Measurements from ENCODE around the gene ICA1.
"Not testable (repeated sequence)": the region's sequence is repeated elsewhere in the genome, so short reads cannot be mapped to it uniquely, and the experiment has no call there.

Gene ICA1

DNA sequence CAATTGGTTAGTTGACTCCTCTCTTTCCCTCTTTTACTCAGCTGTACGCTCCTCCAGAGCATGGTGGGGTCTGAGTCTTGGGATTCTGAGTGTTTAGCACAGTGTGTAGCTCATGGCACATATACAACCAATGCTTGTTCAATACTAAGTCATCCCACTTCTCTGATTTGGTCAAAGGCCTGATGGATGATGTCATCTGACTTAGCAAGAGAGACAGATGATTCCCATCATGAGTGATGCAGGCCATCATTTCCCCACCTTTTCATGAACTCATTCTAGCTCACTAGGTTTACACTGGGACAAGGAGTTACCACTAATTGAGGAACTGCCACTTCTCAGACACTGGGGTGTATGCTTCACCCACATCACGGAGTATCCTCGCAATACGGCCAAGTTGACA, 3.8 kb downstream of the ICA1 start:
- TF ChIP-seq JUND (IDR thresholded peaks at IDR 0.05; ENCODE audit: low read depth) = no peak
- in situ Hi-C loops (cut with HindIII; ENCODE audit: low pct_unique_long_range_greater_than_20kb, low sequenced_read_pairs) = no loop called here
- DNase-seq (ENCODE audit: low read depth in 1 of 2, low spot score in 1 of 2) = no peak

DNA sequence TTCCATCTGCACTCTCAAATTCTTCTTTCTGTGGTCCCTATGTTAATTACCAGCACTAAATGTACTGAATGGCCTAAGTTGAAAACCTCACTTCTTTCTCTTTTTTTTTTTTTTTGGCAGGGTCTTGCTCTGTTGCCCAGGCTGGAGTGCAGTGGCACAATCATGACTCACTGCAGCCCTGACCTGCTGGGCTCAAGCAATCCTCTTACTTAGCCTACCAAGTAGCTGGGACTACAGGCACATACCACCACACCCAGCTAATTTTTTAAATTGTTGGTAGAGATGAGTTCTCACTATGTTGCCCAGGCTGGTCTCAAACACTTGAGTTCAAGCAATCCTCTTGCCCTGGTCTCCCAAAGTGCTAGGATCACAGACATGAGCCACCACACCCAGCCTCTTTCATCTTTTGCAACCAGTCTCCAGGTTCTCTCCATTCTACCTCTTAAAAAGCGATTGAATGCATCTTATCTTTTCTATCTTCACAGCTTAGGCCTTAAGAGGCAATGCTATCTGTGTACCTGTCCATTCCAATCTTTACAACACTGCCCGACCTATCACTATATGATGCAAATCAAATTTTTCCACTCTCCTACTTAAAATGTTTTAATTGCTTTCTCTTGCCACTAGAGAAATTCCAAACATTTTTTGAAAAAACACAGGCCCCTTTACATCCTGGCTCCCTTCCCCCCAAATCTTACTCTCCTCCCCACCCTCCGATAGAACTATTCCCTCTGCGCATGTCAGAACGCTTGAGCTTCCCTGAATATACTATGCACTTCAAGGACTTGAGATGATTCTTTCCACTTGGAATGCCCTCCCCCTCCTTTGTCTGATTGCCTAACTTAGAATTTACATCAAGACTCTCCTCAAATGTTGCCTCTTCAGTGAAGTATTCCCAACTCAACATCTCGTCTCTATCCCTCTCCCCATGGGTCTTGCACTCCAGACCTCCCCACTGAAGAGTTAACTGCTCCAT, 6.0 kb downstream of the ICA1 start:
- DNase-seq (ENCODE audit: low read depth in 1 of 2, low spot score in 1 of 2) = no peak
- no peak for TF ChIP-seq JUND (IDR thresholded peaks at IDR 0.05; ENCODE audit: low read depth)
- in situ Hi-C loops (cut with HindIII; ENCODE audit: low pct_unique_long_range_greater_than_20kb, low sequenced_read_pairs) = no loop called here

DNA sequence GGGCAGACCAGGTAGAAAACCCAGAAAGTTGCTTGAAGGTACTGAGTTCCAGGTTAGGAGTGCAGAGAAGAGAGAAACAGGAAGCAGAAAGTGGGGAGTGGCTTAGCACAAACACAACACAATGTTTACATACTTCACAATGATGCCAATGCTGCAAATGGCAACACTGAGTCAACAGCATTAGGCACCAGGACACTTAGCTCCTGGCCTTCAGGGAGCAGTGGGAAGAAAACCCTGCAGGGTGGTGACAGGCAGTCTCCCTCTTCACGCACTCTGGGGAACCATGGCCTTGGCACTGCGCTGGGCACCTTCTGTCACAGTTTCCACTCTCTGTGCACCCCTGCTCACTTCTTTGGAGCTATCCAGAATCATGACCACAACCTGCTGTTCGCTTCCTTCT, 7.3 kb downstream of the ICA1 start:
- in situ Hi-C loops (cut with HindIII; ENCODE audit: low pct_unique_long_range_greater_than_20kb, low sequenced_read_pairs) = no loop called here
- no peak for TF ChIP-seq JUND (IDR thresholded peaks at IDR 0.05; ENCODE audit: low read depth)
- peak in 1 of 2 experiments; percentile 74 for DNase-seq (ENCODE audit: low read depth in 1 of 2, low spot score in 1 of 2)

DNA sequence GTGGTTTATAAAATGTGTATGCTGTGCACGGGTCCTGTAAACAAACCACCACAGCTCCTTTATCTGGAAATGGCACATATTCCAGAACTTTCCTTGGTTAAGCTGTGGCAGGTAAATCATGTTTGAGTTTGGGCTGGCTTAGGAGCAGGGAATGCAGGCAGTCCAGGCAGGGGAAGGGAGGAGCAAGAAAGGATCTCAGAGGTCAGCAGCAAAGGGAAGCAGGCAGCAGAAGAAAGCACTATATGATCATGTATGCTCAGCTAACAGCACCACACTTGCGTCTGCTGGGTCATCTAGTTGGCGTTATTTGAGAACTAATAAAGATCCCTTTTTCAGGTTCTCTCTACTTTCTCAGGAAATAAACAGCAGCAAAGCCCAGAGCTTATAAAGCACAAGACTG, 7.8 kb downstream of the ICA1 start:
- in situ Hi-C loops (cut with HindIII; ENCODE audit: low pct_unique_long_range_greater_than_20kb, low sequenced_read_pairs) = no loop called here
- TF ChIP-seq JUND (IDR thresholded peaks at IDR 0.05; ENCODE audit: low read depth) = no peak
- DNase-seq (ENCODE audit: low read depth in 1 of 2, low spot score in 1 of 2) = peak in 1 of 2 experiments; percentile 40

DNA sequence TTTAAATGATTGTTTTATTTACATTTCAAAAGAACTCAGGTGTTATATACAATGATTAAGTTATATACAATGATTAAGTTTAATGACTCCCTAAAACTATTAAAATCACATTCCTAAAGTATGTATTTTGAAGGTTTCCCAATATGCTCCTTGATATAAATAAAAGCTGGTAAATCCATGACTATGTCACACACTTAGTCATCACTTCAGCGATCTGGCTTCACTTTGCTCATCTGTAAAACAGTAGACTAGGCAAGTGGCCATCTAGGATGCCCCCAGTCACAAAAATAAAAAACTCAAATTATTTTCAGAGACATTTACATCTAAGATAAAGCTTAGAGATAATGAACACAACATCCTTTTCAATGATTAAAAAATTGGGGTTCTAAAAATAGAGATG, 10.8 kb downstream of the ICA1 start:
- TF ChIP-seq JUND (IDR thresholded peaks at IDR 0.05; ENCODE audit: low read depth) = no peak
- no peak for DNase-seq (ENCODE audit: low read depth in 1 of 2, low spot score in 1 of 2)
- in situ Hi-C loops (cut with HindIII; ENCODE audit: low pct_unique_long_range_greater_than_20kb, low sequenced_read_pairs) = no loop called here

DNA sequence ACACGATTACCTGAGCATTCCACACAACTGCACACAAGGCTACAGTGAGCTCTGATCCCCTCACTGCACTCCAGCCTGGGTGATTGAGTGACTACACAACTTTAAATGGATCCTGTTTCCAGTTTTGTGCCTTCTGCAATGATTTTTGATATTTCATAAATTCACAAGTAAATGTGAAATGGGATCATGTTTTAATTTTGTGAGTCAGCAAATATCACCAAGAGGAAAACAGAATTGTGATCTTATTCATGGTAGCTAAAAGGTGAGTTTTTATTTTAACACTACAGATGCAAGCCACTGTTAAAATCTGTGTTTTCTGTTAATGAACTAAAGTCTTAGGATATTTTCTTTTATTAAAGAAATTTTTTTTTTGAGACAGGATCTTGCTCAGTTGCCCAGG, 11.4 kb downstream of the ICA1 start:
- in situ Hi-C loops (cut with HindIII; ENCODE audit: low pct_unique_long_range_greater_than_20kb, low sequenced_read_pairs) = no loop called here
- DNase-seq (ENCODE audit: low read depth in 1 of 2, low spot score in 1 of 2) = no peak
- no peak for TF ChIP-seq JUND (IDR thresholded peaks at IDR 0.05; ENCODE audit: low read depth)

DNA sequence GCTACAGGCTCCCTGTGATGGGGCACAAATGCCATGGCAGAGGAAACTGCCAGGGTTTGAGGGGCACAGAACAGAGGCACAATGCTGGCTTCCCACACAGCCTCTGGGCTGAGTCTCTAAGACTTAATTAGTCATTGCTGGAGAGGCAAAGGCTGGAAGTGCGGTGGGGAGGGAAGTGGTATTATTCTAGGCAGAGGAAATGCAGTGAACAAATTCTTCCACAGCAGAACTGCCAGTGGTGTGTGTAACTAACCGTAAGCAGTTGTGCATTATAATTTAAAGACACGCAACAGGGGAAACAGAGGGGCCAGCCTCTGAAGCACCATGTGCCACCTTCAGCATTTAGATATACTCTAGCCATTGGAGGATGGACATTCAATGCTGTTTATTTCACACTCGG, 12.8 kb downstream of the ICA1 start:
- DNase-seq (ENCODE audit: low read depth in 1 of 2, low spot score in 1 of 2) = no peak
- in situ Hi-C loops (cut with HindIII; ENCODE audit: low pct_unique_long_range_greater_than_20kb, low sequenced_read_pairs) = no loop called here
- no peak for TF ChIP-seq JUND (IDR thresholded peaks at IDR 0.05; ENCODE audit: low read depth)

DNA sequence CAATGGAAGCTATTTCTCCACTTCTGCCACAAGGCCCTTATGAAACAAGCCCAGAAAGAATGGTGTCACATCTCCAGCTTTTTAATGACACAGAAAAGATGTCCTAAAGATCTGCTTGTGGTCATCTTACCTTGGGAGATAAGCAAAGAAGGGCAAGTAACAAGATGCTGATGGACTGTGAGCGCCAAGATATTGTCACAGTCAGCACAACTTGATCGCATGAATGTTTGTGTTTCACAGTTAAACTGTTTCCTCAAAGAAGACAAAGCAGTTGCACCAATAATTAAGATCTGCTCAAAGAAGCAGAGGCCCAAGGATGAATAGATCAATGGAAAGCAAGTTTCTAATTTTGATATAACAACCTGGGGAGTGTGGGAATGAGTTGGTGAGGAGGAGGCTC, 15.9 kb downstream of the ICA1 start:
- TF ChIP-seq JUND (IDR thresholded peaks at IDR 0.05; ENCODE audit: low read depth) = no peak
- in situ Hi-C loops (cut with HindIII; ENCODE audit: low pct_unique_long_range_greater_than_20kb, low sequenced_read_pairs) = no loop called here
- no peak for DNase-seq (ENCODE audit: low read depth in 1 of 2, low spot score in 1 of 2)

DNA sequence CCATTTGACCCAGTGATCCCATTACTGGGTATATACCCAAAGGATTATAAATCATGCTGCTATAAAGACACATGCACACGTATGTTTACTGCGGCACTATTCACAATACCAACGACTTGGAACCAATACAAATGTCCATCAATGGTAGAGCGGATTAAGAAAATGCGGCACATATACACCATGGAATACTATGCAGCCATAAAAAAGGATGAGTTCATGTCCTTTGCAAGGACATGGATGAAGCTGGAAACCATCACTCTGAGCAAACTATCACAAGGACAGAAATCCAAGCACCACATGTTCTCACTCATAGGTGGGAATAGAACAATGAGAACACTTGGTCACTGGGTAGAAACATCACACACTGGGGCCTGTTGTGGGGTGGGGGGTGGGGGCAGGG, 16.9 kb downstream of the ICA1 start:
- DNase-seq (ENCODE audit: low read depth in 1 of 2, low spot score in 1 of 2); in situ Hi-C loops (cut with HindIII; ENCODE audit: low pct_unique_long_range_greater_than_20kb, low sequenced_read_pairs): not testable (repeated sequence)

DNA sequence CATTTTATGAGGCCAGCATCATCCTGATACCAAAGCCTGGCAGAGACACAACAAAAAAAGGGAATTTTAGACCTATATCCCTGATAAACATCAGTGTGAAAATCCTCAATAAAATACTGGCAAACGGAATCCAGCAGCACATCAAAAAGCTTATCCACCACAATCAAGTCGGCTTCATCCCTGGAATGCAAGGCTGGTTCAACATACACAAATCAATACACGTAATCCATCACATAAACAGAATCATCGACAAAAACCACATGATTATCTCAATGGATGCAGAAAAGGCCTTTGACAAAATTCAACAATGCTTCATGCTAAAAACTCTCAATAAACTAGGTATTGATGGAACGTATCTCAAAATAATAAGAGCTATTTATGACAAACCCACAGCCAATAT, 18.9 kb downstream of the ICA1 start:
- DNase-seq (ENCODE audit: low read depth in 1 of 2, low spot score in 1 of 2); in situ Hi-C loops (cut with HindIII; ENCODE audit: low pct_unique_long_range_greater_than_20kb, low sequenced_read_pairs): not testable (repeated sequence)

DNA sequence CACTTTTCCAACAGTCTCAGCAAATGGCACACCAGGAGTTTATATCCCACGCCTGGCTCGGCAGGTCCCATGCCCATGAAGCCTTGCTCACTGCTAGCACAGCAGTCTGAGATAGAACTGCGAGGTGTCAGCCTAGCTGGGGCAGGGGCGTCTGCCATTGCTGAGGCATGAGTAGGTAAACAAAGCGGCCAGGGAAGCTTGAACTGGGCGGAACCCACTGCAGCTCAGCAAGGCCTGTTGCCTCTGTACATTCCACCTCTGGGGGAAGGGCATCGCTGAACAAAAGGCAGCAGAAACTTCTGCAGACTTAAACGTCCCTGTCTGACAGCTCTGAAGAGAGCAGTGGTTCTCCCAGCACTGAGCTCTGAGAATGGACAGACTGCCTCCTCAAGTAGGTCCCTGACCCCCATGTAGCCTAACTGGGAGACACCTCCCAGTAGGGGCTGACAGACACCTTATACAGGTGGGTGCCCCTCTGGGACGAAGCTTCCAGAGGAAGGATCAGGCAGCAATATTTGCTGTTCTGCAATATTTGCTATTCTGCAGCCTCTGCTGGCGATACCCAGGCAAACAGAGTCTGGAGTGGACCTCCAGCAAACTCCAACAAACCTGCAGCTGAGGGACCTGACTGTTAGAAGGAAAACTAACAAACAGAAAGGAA, 22.1 kb downstream of the ICA1 start:
- peak in 1 of 2 experiments; percentile 52 for DNase-seq (ENCODE audit: low read depth in 1 of 2, low spot score in 1 of 2)
- in situ Hi-C loops (cut with HindIII; ENCODE audit: low pct_unique_long_range_greater_than_20kb, low sequenced_read_pairs) = not testable (repeated sequence)

DNA sequence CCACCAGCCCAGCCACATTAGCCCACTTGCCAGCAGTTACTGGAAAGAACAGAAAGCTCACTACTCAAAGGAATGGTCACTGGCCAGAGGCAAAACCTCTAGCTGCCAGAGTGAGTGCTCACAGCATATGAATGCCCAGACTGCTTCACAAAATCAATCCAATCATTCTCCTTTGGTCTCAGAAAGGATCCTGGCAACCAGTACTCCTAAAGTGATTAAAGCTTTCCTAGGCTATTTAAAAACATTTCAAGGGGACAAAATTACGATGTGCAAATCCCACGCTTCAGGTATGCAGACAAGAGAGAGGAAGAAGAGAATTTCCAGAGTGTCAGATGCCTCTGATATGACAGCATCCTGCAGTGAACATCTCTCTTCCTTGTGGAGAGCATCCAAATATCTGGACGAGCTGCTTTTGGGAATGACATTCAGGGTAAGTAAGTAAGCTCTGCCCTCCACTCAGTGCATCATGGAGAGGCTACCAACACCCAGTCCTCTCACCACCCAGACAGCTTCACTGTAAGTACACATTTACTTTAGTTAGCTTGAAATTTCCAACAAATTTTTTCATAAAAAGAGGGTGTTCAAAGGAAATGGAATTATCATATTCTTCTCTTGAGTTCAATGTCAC, 25.1 kb downstream of the ICA1 start:
- in situ Hi-C loops (cut with HindIII; ENCODE audit: low pct_unique_long_range_greater_than_20kb, low sequenced_read_pairs) = no loop called here
- peak; percentile 23 to 24 for DNase-seq (ENCODE audit: low read depth in 1 of 2, low spot score in 1 of 2)
- TF ChIP-seq JUND (IDR thresholded peaks at IDR 0.05; ENCODE audit: low read depth) = no peak
